ENCODE measurements around the gene DNAH2.

The DNAH2 gene

DNA sequence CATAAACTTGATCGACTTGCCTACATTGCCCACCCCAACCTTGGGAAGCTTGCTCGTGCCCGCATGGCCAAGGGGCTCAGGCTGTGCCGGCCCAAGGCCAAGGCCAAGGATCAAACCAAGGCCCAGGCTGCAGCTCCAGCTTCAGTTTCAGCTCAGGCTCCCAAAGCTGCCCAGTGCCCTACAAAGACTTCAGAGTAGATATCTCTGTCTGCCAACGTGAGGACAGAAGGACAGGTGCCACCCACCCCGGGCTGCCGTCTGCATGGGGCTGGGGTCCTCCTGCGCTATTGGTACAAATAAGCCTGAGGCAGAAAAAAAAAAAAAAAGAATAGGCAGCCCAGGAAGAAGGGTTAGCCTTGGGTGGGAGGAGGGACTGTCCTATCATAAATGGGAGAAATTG is 37.1 kb downstream of the DNAH2 start:
- TF ChIP-seq, protein P1, sequence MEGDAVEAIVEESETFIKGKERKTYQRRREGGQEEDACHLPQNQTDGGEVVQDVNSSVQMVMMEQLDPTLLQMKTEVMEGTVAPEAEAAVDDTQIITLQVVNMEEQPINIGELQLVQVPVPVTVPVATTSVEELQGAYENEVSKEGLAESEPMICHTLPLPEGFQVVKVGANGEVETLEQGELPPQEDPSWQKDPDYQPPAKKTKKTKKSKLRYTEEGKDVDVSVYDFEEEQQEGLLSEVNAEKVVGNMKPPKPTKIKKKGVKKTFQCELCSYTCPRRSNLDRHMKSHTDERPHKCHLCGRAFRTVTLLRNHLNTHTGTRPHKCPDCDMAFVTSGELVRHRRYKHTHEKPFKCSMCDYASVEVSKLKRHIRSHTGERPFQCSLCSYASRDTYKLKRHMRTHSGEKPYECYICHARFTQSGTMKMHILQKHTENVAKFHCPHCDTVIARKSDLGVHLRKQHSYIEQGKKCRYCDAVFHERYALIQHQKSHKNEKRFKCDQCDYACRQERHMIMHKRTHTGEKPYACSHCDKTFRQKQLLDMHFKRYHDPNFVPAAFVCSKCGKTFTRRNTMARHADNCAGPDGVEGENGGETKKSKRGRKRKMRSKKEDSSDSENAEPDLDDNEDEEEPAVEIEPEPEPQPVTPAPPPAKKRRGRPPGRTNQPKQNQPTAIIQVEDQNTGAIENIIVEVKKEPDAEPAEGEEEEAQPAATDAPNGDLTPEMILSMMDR (conservative IDR thresholded peaks at IDR 0.05; ENCODE audit: control insufficient read depth, insufficient read depth, low read depth, low read length): no peak
- no peak for DNase-seq (ENCODE audit: low read depth)
- no peak overlapping the region for H3K4me3 ChIP-seq (ENCODE audit: control insufficient read depth, low read depth, low read length)

DNA sequence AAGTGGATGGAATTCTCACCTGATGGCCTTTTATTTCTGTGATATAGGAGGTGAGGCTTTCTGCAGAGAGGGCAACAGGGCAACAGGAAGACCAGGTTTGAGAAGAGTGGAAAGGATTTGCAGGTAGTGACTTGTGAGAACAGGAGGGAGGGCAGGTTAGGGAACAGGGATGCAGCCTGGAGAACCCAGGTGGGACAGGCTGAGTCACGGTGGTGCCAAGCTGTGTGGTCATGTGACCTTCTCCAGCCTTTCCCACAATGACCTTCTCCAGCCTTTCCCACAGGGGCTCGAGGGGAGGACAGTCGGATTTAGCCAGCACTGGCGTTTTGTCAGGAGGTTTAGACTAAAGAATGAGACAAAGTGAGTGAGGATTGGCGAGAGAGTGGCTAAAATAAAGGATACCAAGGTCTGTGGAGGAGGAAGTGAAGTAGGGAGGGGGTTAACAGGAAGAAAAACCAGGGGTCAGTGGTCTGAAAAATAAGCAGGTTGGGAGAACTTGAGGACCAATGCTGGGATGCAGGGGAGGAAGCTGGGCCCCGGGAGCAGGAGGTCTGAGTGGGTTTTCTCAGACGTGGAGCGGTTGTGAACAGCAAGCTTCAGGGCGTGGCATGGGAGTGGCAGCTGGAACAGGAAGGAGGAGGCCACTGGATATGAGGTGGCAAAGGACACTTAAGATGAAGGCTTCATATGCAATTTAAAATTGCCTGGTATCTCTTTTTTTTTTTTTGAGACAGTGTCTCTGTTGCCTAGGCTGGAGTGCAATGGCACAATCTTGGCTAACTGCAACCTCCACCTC is 37.7 kb downstream of the DNAH2 start:
- TF ChIP-seq, protein P1 (conservative IDR thresholded peaks at IDR 0.05; ENCODE audit: control insufficient read depth, insufficient read depth, low read depth, low read length): no peak
- DNase-seq (ENCODE audit: low read depth): no peak
- H3K4me3 ChIP-seq (ENCODE audit: control insufficient read depth, low read depth, low read length): no peak overlapping the region

DNA sequence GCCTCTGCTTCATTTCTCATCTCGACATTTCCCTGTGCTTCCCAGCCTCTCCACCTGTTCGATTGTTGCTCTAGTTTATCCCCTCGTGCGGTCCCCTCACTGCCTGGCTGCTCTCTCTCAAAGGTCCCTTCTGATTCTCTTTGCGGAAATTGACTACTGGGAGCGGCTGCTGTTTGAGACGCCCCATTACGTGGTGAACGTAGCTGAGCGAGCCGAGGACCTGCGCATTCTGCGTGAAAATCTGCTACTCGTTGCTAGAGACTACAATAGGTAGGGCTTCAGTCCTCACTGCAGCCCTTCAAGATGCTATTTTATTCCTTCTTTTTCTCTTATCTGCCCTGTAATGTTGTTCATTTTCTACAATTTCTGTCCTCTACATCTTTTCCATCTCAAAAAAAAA is 39.4 kb downstream of the DNAH2 start:
- DNase-seq (ENCODE audit: low read depth): no peak
- TF ChIP-seq, protein P1 (conservative IDR thresholded peaks at IDR 0.05; ENCODE audit: control insufficient read depth, insufficient read depth, low read depth, low read length): no peak
- no peak overlapping the region for H3K4me3 ChIP-seq (ENCODE audit: control insufficient read depth, low read depth, low read length)

DNA sequence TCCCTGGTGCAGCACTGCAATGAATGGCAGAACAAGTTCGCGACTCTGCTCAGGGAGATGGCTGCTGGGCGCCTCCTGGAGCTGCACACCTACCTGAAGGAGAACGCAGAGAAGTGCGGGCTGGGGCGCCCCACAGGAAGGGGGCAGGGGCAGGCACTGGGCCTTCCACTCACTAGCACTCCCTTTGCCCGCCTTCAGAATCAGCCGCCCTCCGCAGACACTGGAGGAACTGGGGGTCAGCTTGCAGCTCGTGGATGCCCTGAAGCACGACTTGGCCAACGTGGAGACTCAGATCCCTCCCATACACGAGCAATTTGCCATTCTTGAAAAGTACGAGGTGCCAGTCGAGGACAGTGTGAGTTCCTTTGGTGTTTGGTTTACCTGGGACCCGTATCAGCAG is 46.4 kb downstream of the DNAH2 start:
- no peak for DNase-seq (ENCODE audit: low read depth)
- TF ChIP-seq, protein P1 (conservative IDR thresholded peaks at IDR 0.05; ENCODE audit: control insufficient read depth, insufficient read depth, low read depth, low read length): no peak
- H3K4me3 ChIP-seq (ENCODE audit: control insufficient read depth, low read depth, low read length): no peak overlapping the region

DNA sequence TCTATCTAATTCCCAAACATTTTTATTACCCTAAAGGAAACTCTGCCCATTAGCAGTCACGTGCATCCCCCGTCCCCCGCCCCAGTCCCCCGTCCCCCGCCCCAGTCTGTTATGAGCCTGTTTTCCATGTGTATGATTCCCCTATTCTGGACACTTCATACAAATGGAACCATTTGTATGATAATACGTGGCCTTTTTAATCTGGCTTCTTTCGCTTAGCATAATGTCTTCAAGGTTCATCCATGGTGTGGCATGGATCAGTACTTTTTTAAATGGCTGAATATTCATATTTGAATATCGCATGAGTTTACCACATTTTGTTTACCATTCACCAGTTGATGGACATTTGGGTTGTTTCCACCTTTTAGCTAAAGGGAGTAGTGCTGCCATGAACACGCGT is 49.5 kb downstream of the DNAH2 start:
- DNase-seq (ENCODE audit: low read depth): no peak
- no peak overlapping the region for H3K4me3 ChIP-seq (ENCODE audit: control insufficient read depth, low read depth, low read length)
- TF ChIP-seq, protein P1 (conservative IDR thresholded peaks at IDR 0.05; ENCODE audit: control insufficient read depth, insufficient read depth, low read depth, low read length): no peak

DNA sequence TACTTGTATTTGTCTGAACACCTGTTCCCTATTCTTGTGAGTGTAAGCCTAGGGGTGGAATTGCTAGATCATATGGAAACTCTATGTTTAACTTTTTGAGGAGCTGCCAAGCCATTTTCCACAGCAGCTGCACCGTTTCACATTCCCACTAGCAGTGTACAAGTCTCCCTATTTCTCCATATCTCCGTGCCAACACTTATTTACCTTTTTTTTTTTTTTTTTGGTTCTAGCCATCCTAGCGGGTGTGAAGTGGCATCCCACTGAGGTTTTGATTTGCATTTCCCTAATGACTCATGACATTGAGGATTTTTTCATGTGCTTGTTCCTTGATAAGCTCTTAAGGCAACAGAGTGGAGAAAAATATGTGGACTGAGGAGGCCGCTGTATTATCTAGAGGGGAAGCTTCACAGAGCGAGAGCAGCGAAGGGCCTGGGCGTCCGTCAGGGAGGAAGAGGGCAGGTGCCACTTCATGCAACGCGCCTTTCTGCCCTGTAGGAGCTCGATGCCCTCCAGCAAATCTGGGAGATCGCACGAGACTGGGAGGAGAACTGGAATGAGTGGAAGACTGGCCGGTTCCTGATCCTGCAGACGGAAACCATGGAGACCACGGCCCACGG is 50.0 kb downstream of the DNAH2 start:
- no peak overlapping the region for H3K4me3 ChIP-seq (ENCODE audit: control insufficient read depth, low read depth, low read length)

More for the DNA sequence above, 50.0 kb downstream of the DNAH2 start:
- TF ChIP-seq, protein P1 (conservative IDR thresholded peaks at IDR 0.05; ENCODE audit: control insufficient read depth, insufficient read depth, low read depth, low read length): no peak
- DNase-seq (ENCODE audit: low read depth): no peak
